Colonic mucosa (tissue), 4 donors: ENCODE measurements around the gene CIDEA. TPM values are rescaled to one million over a fixed set of nuclear protein-coding genes. Genes with fewer than 3 reads are reported as not detected.
"Not testable (repeated sequence)": the region's sequence is repeated elsewhere in the genome, so short reads cannot be mapped to it uniquely, and the experiment has no call there.

Source experiments
- DNase-seq: peaks from one replicate; pipeline ENCODE4 v3.0.0-alpha.2; 2020
- H3K27ac ChIP-seq: fragments of 200-600 bp; one replicate; pipeline ENCODE4 v1.8.0; 2021
- H3K27me3 ChIP-seq: fragments of 200-600 bp; one replicate; pipeline ENCODE4 v1.8.0; 2021
- H3K36me3 ChIP-seq: fragments of 200-600 bp; one replicate; pipeline ENCODE4 v1.8.0; 2021
- H3K4me1 ChIP-seq: fragments of 200-600 bp; one replicate; pipeline ENCODE4 v1.8.0; 2021; ENCODE audit warnings: mild to moderate bottlenecking
- H3K4me3 ChIP-seq: fragments of 200-600 bp; one replicate; pipeline ENCODE4 v1.8.0; 2021
- H3K9ac ChIP-seq, 2 donors: one replicate each; pipeline ENCODE4 v1.7.0; 2013; ENCODE audit warnings: control low read depth in 2 of 2, low read depth in 2 of 2, low read length in 2 of 2
- H3K9me3 ChIP-seq: fragments of 200-600 bp; one replicate; pipeline ENCODE4 v1.8.0; 2021
- CTCF ChIP-seq: fragments of 200-600 bp; IDR thresholded peaks from one replicate; pipeline ENCODE4 v1.8.0; 2022; ENCODE audit warnings: antibody characterized with exemption, mild to moderate bottlenecking
- intact Hi-C: fragments of 100-400 bp; cut with DNase I; formaldehyde crosslinking; loops from one replicate; pipeline ENCODE4 v1.14.1; 2022
- total RNA-seq, 2 donors: library from RNA; stranded (reverse); fragmentation: NEBNext Ultra II Directional in 1 of 2; extraction: Animal tissue kit (Norgen Biotek cat#: 25700) in 1 of 2; gene quantifications; one replicate each; pipeline ENCODE4 v1.2.1, GENCODE V29; 2021
- donor health status: healthy.
- donor health status: DM: no; HTN: no; CAD: no.
- donor health status: DM: no; HTN: no; CAD: no.

The CIDEA gene
- not detected for total RNA-seq

GRCh38 chr18:12254136-12254819 lies at the start of gene CIDEA:
Gene CIDEA, plus strand, starts transcription at chr18:12254361. Its CDS starts 23 bp downstream, at chr18:12254384.
- Histone ChIP-seq H3K27me3 (peaks cover 20% of the 10 kb centered on the region), H3K36me3 (no peaks in the 10 kb centered on the region), H3K9me3 (no peaks in the 10 kb centered on the region), H3K4me1 (no peaks in the 10 kb centered on the region), H3K27ac (no peak within 1 kb of the TSS), H3K4me3 (peak within 1 kb of the TSS; percentile 10), H3K9ac (no peak within 1 kb of the TSS)
- no peak for TF ChIP-seq CTCF
- intact Hi-C loops = no loop called here
- DNase-seq = no peak

GRCh38 chr18:12208296-12209153 lies 45.6 kb upstream of the CIDEA start:
- H3K4me1 ChIP-seq, H3K4me3 ChIP-seq, H3K27ac ChIP-seq, intact Hi-C loops, H3K36me3 ChIP-seq, H3K9me3 ChIP-seq, H3K27me3 ChIP-seq, H3K9ac ChIP-seq, DNase-seq: not testable (repeated sequence)

- H3K27me3 ChIP-seq, H3K36me3 ChIP-seq, DNase-seq, H3K27ac ChIP-seq, H3K4me3 ChIP-seq, intact Hi-C loops, H3K9me3 ChIP-seq, H3K4me1 ChIP-seq, H3K9ac ChIP-seq: not testable (repeated sequence)
These were observed 41.9 kb upstream of the CIDEA start for GRCh38 chr18:12212308-12212707.

- DNase-seq, H3K4me1 ChIP-seq, H3K9me3 ChIP-seq, H3K4me3 ChIP-seq, H3K27ac ChIP-seq, H3K9ac ChIP-seq, H3K36me3 ChIP-seq, intact Hi-C loops, H3K27me3 ChIP-seq: not testable (repeated sequence)
These were observed 39.7 kb upstream of the CIDEA start for GRCh38 chr18:12214296-12215005.

GRCh38 chr18:12216471-12216870 lies 37.7 kb upstream of the CIDEA start:
- H3K9ac ChIP-seq, H3K4me3 ChIP-seq, H3K4me1 ChIP-seq, intact Hi-C loops, H3K27me3 ChIP-seq, DNase-seq, H3K27ac ChIP-seq, H3K36me3 ChIP-seq, H3K9me3 ChIP-seq: not testable (repeated sequence)

- DNase-seq, H3K27me3 ChIP-seq, H3K36me3 ChIP-seq, intact Hi-C loops, H3K27ac ChIP-seq, H3K9me3 ChIP-seq, H3K4me1 ChIP-seq, H3K9ac ChIP-seq, H3K4me3 ChIP-seq: not testable (repeated sequence)
These were observed 35.6 kb upstream of the CIDEA start for GRCh38 chr18:12218603-12219002.

- H3K9ac ChIP-seq, H3K36me3 ChIP-seq, intact Hi-C loops, H3K9me3 ChIP-seq, H3K4me3 ChIP-seq, H3K27me3 ChIP-seq, DNase-seq, H3K4me1 ChIP-seq, H3K27ac ChIP-seq: not testable (repeated sequence)
These were observed 32.1 kb upstream of the CIDEA start for GRCh38 chr18:12222041-12222440.

- intact Hi-C loops, H3K9me3 ChIP-seq, H3K4me1 ChIP-seq, DNase-seq, H3K27me3 ChIP-seq, H3K36me3 ChIP-seq, H3K27ac ChIP-seq, H3K4me3 ChIP-seq, H3K9ac ChIP-seq: not testable (repeated sequence)
These were observed 30.8 kb upstream of the CIDEA start for GRCh38 chr18:12223326-12223725.

- H3K4me1 ChIP-seq, H3K9ac ChIP-seq, H3K4me3 ChIP-seq, H3K27ac ChIP-seq, H3K36me3 ChIP-seq, DNase-seq, H3K27me3 ChIP-seq, H3K9me3 ChIP-seq, intact Hi-C loops: not testable (repeated sequence)
These were observed 27.4 kb upstream of the CIDEA start for GRCh38 chr18:12226807-12227206.

- H3K36me3 ChIP-seq, H3K27ac ChIP-seq, H3K4me1 ChIP-seq, intact Hi-C loops, H3K27me3 ChIP-seq, H3K9ac ChIP-seq, H3K4me3 ChIP-seq, H3K9me3 ChIP-seq, DNase-seq: not testable (repeated sequence)
These were observed 26.6 kb upstream of the CIDEA start for GRCh38 chr18:12227399-12228186.

- intact Hi-C loops, H3K9ac ChIP-seq, H3K4me3 ChIP-seq, H3K4me1 ChIP-seq, H3K36me3 ChIP-seq, DNase-seq, H3K9me3 ChIP-seq, H3K27ac ChIP-seq, H3K27me3 ChIP-seq: not testable (repeated sequence)
These were observed 25.9 kb upstream of the CIDEA start for GRCh38 chr18:12228308-12228707.
